HG02973 (cell line): ENCODE data around the gene OTULIN.

Experiments
- ATAC-seq: cut with Tn5 transposase; IDR thresholded peaks from one replicate; pipeline ENCODE4 v1.9.1; 2021; ENCODE audit warnings: moderate library complexity; ENCODE audit not compliant: unreplicated experiment

The OTULIN gene

DNA sequence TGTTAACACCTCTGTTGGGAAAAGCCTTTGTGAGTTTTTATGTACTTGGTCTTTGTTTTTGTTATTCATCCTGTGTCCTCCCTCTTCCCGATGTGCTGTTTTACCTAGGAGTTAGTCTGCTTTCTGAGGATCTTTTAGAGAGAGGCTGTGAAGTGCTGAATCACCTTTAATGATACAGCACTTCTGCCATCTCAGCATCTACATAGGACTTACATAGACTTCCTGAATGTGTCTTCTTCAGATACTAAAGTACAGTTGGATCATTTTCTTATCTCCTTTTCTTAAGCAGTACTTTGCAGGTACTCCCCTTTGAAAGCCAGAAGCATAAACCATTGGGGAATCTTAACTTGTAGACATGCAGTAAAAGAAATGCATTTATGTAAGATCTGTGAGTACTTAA lies 31.5 kb downstream of the OTULIN start:
- no peak for ATAC-seq

DNA sequence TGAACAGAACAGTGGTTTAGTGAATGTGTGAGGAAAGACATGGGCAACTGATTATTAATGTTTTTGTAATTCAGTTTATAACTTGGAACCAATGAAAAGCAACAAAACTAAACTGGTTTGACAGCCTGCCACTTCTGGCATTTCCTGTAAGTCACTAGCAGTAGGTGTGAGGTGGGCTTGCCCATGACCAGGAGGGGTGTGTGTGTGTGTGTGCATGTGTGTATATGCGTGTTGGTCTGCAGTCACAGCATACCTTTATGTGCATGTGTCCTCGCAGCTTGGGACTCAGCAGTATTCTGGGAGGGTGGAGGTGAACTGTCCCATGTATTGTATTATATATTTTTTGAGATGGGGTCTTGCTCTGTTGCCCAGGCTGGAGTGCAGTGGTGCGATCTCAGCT lies 32.3 kb downstream of the OTULIN start:
- ATAC-seq: no peak

DNA sequence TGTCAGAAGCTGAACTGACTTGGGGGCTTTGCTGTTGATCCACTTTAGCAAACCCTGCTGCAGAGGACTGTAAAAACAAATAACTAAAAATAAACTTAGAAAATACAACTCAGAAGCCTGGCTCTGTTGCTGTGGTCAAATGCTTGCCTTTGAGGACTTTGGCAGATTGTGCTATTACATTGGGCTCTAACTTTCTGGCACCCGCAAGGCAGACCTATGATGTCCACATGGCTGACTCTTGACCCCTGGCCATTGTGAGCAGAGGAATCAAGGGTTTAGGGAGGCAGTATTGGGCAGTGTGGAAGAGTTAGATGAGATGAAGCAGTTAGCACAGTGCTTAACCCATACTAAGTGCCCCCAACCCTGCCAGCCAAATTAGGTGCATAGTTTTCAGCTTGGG lies 34.0 kb downstream of the OTULIN start:
- no peak for ATAC-seq

DNA sequence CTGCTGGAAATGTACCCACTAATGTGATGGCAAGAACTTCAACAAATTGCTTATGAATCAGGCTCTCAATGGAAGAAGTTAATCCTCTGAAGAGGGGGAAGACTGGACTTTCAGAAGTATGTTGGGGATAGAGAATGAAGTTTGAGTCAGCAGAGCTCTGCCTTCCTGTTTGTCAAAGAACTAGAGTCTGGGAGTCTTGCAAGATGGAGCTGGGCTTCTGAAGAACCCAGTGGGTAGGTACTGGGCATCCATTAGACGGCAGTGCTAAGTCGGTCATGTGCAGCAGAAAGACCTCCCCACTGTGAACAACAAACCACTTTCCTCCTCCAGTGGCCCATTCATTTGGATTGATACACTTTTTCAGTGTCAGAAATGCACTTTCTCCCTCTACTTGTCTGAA lies 34.6 kb downstream of the OTULIN start:
- ATAC-seq: no peak

DNA sequence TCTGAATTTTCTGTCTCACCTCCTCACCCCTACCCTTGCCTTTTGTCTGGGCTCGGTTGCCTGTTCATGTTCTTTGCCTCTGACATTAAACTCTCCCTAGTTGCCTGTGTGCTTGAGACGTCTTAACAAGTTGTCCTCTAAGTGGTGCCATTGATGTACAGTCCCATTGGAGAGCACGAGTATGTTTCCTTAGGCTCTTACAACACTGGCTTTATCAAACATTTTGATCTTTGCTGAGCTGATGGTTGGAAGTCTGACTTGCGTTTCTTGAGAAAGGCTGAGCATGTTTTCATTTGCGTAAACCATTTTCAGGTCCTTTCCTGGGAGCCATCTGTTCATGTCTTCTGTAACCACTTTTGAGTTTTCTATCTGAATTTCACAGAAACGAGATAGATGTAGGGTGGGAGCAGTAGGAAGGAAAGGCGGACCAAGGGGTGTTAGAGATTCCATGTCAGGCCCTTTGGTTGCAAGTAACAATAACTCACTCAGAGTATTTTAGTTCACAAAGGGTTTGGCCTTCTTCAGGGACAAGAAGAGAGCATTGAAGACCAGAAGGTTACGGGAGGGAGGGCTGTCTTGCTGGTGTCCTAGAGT lies 35.4 kb downstream of the OTULIN start:
- ATAC-seq: no peak

DNA sequence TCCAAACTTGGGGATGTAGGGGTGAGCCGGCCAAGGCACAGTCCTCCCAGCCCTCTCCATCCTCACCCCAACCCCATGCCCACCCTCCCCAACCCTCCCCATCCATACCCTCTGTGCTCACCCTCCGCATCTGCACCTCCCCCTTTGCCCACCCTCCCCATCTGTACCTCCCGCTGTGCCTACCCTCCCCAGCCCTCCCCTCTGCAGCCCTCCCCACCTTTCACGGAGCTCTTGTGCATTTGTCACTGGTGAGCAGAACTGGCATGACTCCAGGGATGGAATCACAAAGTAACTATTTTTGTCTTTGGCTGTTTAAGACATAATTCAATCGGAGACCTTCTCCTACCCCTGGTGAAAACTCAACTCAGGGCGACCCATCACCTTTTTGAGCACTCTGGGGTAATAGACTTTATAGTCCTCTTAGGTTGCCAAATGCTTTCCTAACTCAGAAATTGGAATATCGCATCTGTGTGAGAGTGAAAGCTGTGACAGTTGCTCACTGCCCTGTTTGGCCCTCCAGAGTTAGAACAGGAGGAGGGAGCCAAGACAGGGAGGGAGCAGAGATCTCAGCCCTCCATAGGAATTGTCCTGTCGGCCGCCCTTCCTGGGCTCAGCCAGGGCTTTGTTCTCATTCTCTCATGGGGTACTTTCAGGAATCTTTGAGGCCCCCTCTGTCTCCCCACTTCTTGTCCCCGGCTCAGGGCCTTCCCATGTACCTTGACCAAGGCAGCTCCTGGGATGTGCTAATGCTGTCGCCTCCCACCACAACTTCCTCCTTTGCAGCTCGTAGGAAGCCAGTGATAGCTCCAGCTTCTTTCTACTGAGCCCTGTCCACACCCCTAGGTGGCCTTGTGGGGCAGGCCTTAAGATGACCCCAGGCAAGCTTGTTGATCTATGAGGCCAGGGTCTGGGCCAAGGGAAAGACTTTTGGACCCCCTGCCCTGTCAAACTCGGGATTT lies 36.2 kb downstream of the OTULIN start:
- ATAC-seq: no peak

DNA sequence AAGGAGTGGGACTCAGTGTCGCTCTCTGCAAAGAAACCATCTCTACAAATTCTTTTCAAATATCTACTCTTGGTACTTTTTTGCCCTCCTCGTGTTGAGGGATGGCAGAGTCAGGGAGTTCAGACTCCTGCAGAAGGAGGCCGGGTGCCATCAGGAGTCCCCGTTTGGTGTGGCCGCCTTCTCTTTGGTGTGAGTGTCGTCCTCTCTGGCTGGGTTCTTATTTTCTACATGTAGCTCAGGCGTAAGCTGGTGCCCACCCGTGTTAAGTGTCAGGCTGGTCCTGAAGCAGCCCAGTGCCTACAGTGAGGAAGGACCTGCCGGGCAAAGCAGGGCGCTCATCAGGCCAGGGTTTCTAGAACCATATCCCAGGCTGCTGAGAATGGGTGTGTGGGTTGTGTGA lies 37.0 kb downstream of the OTULIN start:
- no peak for ATAC-seq

DNA sequence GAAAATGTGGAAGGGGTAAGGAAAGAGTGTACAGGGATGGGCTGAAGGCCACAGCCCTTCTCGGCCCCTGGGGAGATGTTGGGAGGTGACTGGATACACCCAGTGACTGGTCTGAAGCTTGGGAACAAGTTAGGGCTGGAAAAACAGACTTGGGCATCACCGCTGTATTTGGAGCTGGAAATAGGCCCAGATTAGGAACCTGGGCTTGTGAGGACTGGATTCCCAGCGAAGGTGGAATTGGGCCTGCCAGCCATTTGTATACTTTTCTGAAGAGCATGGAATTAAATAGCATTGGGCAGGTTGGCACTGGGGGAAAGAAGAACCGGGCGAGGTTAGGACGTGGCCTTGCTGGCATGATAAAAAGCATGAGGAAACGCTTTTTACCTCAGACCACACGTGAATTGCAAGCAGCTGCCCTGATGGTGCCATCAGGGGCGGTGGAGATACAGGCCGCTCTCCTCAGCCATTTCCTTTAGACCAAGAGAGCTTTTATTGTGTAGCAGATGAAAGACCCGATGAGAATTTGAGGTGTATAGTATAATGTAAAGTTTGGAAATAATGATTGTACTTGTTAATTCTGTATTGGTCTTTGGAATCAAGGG lies 37.8 kb downstream of the OTULIN start:
- ATAC-seq: no peak

DNA sequence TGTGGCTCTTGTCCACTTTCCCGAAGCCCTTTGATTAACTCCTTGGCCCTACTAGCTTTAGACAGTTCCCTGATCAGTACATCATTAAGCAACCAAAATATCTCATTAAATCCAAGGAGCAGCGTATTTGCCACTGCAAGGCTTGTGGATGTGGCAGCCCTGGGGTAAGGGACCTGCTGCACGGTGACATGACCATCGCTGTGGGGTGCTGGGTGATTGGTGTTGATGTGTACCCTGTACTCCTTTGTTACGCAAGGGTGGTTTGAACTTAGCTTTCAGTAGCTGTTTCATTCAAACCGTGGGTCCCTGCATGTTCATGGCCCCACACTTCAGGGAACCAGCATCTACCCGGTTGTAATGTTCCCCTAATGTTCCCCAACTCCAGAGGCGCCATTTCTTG lies 41.0 kb downstream of the OTULIN start:
- no peak for ATAC-seq

DNA sequence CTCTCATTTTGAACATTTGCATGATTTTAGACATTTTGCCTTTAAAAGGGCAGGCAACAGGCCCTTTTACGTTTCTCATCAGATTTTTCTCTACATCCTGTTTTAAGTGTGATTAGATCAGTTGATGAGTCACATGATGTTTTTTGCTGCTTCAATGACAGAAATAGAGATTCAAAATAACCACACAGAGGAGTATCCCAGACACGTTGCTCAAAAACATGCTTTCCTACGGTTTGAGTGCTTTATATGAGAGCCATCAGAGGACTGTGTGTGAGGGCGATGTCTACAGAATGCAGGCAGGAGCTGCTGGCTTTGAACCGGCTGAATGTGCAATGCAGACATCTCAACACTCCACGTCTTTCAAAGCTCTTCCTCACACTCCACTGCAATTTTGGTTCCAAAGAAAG lies 42.1 kb downstream of the OTULIN start:
- ATAC-seq: no peak

DNA sequence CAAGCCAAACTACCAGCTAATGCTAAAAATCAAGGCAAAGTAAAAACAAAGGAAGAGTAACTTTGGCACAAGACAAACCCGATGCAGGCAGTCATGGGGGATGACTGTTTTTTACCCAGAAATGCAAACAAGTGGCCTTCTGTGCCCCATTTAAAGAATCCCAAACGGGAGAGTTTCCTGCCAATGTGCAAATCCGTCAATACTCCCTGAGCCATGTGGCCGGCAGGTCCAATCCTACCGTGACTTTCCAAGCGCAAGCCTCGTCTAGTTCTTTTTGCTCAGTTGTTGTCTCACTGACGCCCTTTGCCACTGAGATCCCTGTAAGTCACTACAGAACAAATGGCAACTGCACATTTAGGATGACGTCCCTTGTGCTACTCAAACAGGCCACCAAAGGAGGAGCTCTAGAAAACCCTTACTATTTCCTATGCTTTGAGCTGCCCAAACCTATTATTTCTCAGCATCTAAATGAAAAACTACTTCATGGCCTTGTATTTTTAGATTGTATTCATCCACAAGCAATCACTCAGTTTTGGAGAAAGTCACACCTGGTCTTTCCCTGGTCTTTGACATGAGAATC lies 43.4 kb downstream of the OTULIN start:
- ATAC-seq: no peak

DNA sequence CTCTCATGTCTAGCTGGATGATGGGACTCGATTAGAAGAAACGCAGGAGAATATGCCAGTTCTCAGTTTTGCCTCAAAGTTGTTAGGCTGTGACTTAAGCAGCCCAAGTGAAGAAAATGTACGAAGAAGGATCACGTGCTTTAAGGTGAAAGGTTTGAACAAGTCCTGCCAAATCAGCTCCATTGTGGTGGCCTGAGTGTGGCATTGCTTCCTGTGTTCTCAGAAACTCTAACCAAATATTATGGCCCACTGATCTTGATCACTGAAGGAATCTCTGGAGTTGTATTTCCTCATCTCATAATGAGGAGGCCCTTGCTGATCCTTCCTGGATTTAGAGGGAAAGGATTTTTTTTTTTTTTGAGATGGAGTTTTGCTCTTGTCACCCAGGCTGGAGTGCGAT lies 44.0 kb downstream of the OTULIN start:
- no peak for ATAC-seq

DNA sequence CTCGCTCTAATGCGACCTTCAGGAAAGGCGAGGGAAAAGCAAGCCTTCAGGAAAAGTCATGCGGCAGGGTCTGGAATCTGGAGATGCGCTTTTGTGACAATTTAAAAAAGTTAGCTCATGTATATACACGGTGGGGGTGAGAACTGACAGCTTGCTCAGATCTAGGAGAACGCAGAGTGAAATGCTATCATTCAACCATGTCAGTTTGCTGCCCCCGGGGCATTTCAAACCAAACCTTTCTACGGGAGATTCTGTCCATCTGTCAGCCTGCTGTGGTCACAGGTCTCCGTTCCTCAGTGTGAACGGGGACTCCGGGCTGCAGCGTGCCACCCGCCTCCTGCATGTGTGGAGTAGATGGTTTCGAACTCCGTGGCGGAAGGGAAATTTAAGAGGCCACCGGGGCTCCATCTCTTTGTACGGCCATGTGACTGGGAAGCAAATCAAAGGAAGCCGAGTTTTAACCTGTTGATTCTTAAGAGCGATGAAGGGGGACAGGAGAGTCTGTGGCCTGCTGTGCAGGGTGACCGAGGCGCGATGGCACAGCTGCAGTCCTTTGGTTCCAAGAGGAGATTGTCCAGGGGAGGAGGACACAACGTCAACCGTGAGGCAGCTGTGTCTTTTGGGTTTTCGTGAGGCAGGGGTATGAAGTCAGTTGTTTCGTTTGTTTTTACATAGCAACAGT lies 45.9 kb downstream of the OTULIN start:
- ATAC-seq: no peak

DNA sequence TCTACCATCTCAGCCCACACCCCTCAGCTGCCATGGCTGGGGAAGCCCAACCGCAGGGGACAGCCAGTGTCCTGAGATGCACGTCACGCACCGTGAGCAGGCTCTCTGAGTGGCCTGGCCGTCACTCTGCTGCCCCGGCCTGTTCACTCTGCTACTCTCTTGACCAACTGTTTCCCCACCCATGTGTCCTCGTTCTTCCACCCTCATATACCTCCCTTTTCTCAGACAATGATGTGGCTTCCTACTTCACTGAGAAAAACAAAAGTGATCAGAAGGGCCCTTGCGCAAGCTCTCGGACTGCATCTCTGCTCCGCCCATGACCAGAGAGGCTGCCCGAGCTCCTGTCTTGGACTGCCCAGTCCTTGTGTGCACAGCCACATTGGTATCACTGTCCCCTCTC lies 47.6 kb downstream of the OTULIN start:
- no peak for ATAC-seq

DNA sequence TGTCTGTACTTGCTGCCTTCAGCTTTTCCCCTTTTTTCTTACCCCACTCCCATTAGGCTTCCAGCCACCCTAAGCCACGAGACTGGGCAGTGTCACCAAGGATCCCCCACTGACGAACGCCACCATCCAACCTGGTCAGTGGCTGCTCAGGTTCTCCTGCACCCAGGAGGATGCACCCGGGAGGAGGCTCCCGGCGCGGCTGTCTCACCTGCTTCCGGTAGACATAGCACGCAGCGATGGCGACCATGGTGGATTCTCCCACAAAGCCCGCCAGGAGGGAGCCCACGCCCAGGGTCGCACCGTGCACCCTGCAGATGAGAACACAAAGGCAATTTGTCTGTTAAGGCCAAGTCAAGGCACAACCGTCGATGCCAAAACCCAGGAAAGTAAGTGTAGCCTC lies 48.1 kb downstream of the OTULIN start:
- ATAC-seq: no peak

DNA sequence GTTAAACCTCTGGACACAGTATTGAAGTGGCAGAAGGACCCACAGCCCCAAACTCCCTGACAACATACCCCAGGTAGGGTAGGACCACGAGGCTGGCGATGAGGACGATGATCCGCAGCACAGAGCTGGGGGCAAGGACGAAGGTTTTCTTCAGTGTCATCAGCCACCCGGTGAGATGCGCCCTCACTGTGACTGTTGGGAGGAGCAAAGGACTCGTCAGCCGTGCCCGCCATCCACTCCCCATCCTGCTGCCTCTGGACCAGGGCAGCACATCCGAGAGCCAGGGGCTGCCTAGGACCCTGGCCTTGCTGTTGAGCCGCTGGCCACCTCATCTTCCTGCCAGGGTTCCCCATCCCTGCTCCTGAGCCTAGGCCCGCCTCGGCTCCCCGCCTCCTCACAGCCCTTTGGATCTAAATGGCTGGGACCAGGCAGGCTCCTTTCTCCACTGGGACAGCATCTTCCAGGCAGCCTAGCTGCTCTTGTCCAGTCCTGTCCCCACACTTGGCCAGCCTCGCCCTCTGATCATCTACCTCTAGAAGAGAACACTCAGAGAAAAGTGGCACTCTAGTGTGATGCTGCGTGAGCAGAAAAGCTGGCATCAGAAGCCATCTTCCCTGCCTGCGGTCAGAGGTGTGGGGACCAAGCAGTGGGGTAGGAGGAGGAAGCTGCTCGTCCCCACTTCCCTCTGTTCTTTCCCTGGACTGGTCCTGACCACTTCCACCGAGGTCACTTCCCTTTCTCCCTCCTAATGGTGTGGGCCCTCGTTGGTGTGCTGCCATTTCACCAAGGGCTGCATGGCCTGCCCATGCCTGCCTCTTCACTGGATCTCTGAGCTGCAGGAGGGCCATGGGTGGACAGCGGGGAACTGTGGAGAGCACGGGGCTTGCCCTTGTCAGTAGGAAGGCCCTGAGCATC lies 49.2 kb downstream of the OTULIN start:
- no peak for ATAC-seq

DNA sequence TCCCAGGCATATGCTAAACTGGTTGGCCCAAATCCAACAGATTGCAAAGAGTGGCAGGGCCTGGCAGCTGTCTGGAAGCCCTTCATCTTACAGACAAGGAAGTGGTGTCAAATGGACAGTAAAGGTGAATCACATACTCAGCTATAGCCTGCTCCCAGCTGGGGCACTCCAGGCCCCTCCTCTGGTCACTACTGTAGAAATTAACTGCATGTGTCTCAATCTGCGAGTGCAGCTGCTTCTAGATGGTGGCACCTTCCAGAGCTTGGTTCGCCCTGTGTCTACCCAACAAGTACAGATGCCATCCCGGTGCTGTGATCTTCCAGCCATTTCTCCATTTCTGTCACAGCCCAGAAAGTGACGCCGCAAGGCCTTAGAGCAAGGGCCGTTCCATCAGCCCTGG lies 50.2 kb downstream of the OTULIN start:
- ATAC-seq: no peak

DNA sequence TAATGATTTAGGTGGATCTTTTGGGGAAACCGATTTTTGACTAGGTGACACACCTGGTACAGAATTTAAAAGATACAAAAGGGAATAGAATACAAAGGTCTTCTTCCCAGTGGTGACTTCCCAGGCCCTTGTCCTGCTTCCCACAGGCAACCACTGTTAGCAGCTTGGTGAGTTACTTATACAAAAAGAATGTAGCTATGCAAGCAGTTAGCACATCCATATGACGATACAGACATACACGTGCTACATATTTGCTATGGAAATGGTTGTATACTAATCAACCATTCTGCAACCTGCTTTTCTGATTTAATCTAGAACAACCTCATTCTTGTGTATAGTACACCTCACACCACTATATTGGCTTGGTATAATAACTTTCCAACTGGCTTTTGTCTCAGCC lies 51.0 kb downstream of the OTULIN start:
- ATAC-seq: no peak

DNA sequence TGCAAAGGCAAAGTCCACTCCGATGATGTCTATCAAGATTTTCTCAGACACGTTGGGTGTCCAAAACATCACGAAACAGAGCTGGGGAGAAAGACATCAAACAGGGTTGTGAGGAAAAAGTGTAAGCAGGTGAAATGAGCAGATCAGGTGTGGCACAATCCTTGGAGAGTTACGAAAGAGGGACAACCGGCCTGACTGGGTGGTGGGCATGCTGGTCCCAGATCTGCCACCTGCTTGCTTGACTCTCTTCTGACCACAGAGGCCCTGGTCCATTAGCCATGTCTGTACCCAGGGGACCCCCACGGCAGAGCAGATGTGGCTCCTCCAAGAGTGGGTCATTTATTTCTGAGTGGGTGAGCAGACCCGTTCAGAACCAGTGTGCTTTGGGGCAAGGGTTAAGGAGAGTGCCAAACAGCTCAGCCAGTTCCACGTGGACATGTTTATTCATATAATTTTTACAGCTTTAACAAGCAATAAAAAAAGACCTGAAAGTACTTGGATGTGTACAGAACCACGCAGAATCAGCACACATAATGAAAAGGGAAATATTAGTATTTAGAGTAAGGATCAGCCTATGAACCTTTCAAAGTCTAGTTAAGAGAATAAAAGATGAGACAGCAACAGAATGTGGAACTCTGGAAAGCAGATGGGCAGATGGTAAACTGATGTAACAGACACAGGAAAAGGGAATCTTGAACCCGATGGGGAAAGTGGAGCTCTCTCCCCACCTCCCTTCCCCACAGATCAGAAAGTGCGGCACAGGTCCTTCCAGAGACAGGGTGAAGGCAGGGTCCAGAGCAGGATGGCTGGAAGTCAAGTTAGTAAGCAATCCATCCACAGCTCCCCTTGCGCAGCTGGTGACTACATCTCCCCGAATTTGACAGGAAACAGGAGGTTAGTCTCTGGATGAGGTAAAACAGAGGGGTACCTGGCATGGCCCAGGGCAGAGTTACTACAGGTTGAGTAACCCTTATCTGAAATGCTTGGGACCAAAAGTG lies 52.5 kb downstream of the OTULIN start:
- ATAC-seq: no peak
